AG10803 (cell line): ENCODE results near the gene ARRDC1.
"Not testable (repeated sequence)": the region's sequence is repeated elsewhere in the genome, so short reads cannot be mapped to it uniquely, and the experiment has no call there.

Experiments used
- DNase-seq: peaks from one replicate; pipeline ENCODE4 v3.0.0; 2010; ENCODE audit warnings: low read depth
- H3K4me3 ChIP-seq: 2 replicates; pipeline ENCODE4 v1.5.1; 2011; ENCODE audit warnings: mild to moderate bottlenecking, low read length, control low read depth
- TF ChIP-seq, protein P1 (sequence below): conservative IDR thresholded peaks from 2 replicates; pipeline ENCODE4 v1.5.1; 2011; ENCODE audit warnings: mild to moderate bottlenecking, low read length, control low read depth, inconsistent platforms

The ARRDC1 gene

DNA sequence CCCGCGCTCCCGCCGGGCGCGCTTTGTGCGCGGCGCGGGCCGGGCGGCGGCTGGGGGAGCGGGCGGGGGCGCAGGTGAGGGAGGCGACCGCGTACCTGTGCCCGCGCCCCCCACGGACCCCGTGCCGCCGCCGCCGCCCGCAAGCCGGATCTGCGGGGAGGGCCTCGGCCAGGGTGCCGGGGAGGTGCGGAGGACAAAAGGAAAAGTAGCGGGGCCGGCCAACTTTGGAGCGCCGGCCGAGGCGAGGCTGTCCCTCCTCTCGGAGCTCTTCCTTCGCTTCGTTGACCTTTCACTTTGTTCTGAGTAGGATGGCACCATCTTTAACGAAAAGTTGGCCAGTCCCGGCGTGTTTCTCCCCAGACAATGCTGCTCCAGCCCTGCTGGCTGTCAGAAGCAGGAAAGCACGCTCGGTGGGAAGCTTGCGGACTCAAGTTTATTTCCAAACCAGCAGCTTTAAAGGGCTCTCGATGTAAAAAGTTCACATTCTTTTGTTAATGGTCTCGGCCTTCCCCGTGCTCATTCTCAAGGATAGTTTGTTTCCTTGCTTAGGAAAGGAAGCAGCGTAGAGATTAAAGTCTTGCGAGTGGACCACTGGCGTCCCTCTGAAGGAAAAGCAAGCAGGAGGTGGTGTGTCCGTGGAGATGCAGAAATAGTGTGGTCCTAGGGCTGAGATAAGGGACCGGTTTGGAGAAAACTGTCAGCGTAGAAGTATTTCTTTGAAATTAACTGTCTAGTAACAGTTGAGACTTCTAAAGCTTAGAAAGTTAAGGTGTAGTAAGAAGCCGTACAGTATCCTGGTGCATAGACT is 14.0 kb downstream of the ARRDC1 start:
- TF ChIP-seq, protein P1, sequence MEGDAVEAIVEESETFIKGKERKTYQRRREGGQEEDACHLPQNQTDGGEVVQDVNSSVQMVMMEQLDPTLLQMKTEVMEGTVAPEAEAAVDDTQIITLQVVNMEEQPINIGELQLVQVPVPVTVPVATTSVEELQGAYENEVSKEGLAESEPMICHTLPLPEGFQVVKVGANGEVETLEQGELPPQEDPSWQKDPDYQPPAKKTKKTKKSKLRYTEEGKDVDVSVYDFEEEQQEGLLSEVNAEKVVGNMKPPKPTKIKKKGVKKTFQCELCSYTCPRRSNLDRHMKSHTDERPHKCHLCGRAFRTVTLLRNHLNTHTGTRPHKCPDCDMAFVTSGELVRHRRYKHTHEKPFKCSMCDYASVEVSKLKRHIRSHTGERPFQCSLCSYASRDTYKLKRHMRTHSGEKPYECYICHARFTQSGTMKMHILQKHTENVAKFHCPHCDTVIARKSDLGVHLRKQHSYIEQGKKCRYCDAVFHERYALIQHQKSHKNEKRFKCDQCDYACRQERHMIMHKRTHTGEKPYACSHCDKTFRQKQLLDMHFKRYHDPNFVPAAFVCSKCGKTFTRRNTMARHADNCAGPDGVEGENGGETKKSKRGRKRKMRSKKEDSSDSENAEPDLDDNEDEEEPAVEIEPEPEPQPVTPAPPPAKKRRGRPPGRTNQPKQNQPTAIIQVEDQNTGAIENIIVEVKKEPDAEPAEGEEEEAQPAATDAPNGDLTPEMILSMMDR, result 0 out of 2 replicates have a peak, but pooled peaks have one; percentile 2
- peak overlapping the region; percentile 82 for H3K4me3 ChIP-seq
- peak; percentile 49 for DNase-seq

DNA sequence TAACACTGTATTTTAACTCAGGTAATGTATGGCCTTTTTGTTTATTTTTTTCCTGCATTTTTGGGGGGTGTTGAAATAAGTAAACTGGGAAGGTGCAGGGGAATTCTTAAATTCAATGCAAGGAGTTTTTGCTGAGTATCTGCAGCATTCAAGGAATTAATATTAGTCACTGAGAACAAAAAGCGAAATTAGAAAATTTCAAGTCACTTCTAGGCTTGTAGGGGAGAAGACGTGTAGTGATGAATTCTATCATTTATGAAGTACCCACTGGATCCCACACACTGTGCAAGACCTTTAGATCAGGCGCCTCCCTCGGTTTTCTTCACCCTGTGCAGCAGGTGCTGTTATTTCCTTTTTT is 14.5 kb downstream of the ARRDC1 start:
- TF ChIP-seq, protein P1, result no peak
- no peak for DNase-seq
- peak overlapping the region; percentile 82 for H3K4me3 ChIP-seq

DNA sequence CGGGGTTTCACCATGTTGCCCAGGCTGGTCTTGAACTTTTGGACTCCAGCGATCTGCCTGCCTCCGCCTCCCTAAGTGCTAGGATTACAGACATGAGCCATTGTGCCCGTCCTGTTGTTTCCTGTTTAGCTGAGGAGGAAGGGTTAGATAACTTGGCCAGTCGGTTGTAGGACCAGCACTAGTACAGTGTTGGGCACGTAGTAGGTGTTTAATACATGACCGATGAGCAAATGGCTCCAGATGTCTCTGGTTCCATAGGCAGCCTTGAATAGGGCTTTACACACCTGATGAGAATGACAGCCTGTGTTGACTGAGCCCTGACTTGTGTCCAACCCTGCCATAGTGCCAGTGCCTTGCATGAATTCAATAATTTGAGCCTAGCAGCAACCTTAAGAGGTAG is 15.1 kb downstream of the ARRDC1 start:
- DNase-seq, result no peak
- H3K4me3 ChIP-seq, result peak overlapping the region; percentile 82
- TF ChIP-seq, protein P1, result no peak

DNA sequence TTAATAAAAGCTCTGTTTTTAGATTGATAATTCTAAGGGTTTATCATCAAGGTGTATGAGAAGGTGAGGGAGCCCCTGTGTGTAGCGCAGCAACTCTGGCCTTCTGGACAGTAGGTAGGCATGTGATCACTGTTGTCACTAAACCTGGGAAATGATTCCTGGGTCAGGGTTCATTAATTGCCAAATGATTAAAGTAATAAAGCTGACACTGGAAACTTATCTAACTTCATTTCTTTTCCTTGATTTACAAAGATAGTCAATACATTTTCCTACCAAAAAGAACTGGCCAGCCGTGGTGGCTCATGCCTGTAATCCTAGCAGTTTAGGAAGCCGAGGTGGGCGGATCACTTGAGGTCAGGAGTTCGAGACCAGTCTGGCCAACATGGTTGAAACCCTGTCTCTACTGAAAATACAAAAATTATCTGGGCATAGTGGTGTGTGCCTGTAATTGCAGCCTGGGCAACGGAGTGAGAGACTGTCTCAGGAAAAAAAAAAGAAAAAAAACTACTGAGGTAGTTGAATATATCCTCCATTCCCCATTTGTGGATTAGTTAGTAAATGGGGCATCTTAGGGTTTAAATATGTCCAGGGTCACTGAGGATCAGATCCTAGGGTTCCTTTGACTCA is 15.8 kb downstream of the ARRDC1 start:
- H3K4me3 ChIP-seq, result no peak overlapping the region
- no peak for DNase-seq
- TF ChIP-seq, protein P1, result peak; percentile 46

DNA sequence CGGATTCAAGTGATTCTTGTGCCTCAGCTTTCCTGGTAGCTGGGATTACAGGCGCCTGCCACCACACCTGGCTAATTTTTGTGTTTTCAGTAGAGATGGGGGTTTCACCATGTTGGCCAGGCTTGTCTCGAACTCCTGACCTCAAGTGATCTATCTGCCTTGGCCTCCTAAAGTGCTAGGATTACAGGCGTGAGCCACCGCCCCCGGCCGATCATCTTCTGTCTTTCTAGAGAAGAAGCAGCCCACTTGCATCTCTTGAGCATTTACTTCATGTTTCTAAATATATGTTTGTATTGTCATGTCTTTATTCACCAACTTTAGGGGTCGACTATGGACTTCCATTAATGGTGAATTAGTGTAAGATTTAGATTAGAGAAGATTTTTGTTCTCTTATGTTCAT is 16.7 kb downstream of the ARRDC1 start:
- DNase-seq, H3K4me3 ChIP-seq: not testable (repeated sequence)

DNA sequence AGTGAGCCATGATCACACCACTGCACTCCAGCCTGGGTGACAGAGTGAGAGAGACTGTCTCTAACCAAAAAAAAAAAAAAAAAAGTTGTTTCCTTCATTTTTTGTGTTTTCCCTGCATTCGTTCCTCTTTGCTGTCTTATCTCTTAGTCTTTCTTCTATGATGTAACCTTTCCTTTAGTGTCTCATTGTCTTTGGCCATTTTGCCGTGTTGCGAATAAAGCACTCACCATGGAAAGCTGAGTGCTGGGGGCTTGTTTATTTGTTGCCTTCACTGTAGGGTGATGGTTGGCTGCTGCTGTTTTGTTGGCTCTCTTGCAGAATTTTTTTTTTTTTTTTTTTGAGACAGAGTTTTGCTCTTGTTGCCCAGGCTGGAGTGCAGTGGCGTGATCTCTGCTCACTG is 21.0 kb downstream of the ARRDC1 start:
- TF ChIP-seq, protein P1, result no peak
- no peak overlapping the region for H3K4me3 ChIP-seq
- DNase-seq, result no peak

DNA sequence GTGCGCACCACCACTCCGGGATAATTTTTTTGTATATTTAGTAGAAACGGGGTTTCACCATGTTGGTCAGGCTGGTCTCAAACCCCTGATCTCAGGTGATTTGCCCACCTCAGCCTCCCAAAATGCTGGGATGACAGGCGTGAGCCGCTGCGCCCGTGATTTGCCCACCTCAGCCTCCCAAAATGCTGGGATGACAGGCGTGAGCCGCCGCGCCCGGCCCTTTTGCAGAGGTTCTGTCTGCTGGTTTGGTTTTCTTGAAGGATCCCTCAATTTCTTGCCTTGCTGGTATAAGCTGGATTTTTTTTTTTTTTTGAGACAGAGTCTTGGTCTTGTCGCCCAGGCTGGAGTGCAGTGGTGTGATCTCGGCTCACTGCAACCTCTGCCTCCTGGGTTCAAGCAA is 21.9 kb downstream of the ARRDC1 start:
- not testable (repeated sequence) for H3K4me3 ChIP-seq

DNA sequence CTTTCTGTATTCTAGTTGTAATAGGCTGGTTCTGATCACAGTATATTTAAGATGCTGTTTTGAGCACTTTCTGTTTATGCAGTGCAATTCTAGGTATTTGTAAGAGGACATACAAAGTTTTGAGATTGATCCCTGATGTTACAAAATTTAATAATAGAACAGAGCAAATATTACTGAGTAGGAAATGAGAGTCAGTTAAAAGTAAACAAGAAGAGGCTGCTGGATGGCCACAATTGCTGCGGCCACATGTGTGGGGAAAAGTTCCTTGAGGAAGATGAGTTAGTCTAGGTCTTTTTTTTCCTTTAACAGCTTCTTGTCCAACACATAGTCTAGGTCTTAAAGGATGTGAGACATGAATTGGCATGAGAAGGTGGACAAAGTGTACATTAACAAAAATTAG is 24.6 kb downstream of the ARRDC1 start:
- H3K4me3 ChIP-seq, result no peak overlapping the region
- DNase-seq, result no peak
- TF ChIP-seq, protein P1, result no peak

More for the DNA sequence above, 21.9 kb downstream of the ARRDC1 start:
- DNase-seq, result not testable (repeated sequence)
